Activated naive CD4-positive, alpha-beta T cell treated with anti-CD3 and anti-CD28 coated beads, Interleukin-2, amount 50 U/mL, for 72 hours (primary cell): ENCODE data around the gene ADAM11. TPM values are rescaled to one million over a fixed set of nuclear protein-coding genes. Genes with fewer than 3 reads are reported as not detected.
"Not testable (repeated sequence)": the region's sequence is repeated elsewhere in the genome, so short reads cannot be mapped to it uniquely, and the experiment has no call there.

Source experiments
- ATAC-seq, 2 donors: fragments of 150-1000 bp; cut with Tn5 transposase; 2 replicates each; pipeline ENCODE4 v1.10.0; 2021; ENCODE audit warnings: mild to moderate bottlenecking in 2 of 2, moderate library complexity in 2 of 2
- DNase-seq, 2 donors: peaks; one replicate each; pipeline ENCODE4 v3.0.0; 2021 to 2022; ENCODE audit warnings: low spot score in 2 of 2
- H3K27ac Mint-ChIP-seq, 2 donors: one replicate each; pipeline ENCODE4 v1.8.0; 2022; ENCODE audit warnings: mild to moderate bottlenecking in 2 of 2, mixed read lengths in 2 of 2
- H3K36me3 Mint-ChIP-seq, 2 donors: one replicate each; pipeline ENCODE4 v1.8.0; 2022; ENCODE audit warnings: mixed read lengths in 2 of 2
- H3K9me3 Mint-ChIP-seq, 2 donors: one replicate each; pipeline ENCODE4 v1.8.0; 2022; ENCODE audit warnings: mixed read lengths in 2 of 2
- total RNA-seq, 2 donors: library from RNA; stranded (reverse); gene quantifications; one replicate each; pipeline ENCODE4 v1.2.3, GENCODE V29; 2022

The ADAM11 gene
- total RNA-seq, 2 donors from 2014 or later: 0.25 to 1.3 TPM

- Mint-ChIP-seq H3K36me3 (no peaks in the 10 kb centered on the region), H3K27ac (no peak overlapping the region), H3K9me3 (no peaks in the 10 kb centered on the region)
- ATAC-seq (no peak), DNase-seq (no peak)
These were observed 43.1 kb downstream of the ADAM11 start for GRCh38 chr17:44801880-44802279.

GRCh38 chr17:44804302-44805089 is 45.7 kb downstream of the ADAM11 start:
- Mint-ChIP-seq H3K36me3 (no peaks in the 10 kb centered on the region), H3K27ac (peak overlapping the region in 1 of 2 donors; percentile 60), H3K9me3 (no peaks in the 10 kb centered on the region)
- ATAC-seq: no peak
- peak in 1 of 2 donors; percentile 9 for DNase-seq

GRCh38 chr17:44807093-44807816 is 48.5 kb downstream of the ADAM11 start:
- Mint-ChIP-seq H3K27ac (no peak overlapping the region), H3K36me3 (no peaks in the 10 kb centered on the region), H3K9me3 (no peaks in the 10 kb centered on the region)
- DNase-seq (no peak), ATAC-seq (no peak)

GRCh38 chr17:44807817-44808155 is 49.0 kb downstream of the ADAM11 start:
- no peak for ATAC-seq
- no peak for DNase-seq
- Mint-ChIP-seq H3K36me3 (no peaks in the 10 kb centered on the region), H3K27ac (no peak overlapping the region), H3K9me3 (no peaks in the 10 kb centered on the region)

GRCh38 chr17:44808156-44808555 is 49.4 kb downstream of the ADAM11 start:
- no peaks in the 10 kb centered on the region for H3K36me3 Mint-ChIP-seq
- ATAC-seq (no peak), DNase-seq (peak in 1 of 2 donors; percentile 21)
- H3K9me3 Mint-ChIP-seq: no peaks in the 10 kb centered on the region
- no peak overlapping the region for H3K27ac Mint-ChIP-seq

- not testable (repeated sequence) for H3K36me3 Mint-ChIP-seq, H3K9me3 Mint-ChIP-seq, ATAC-seq, H3K27ac Mint-ChIP-seq
- peak in 1 of 2 donors; percentile 13 for DNase-seq
These were observed 50.0 kb downstream of the ADAM11 start for GRCh38 chr17:44808656-44809388.

DNA sequence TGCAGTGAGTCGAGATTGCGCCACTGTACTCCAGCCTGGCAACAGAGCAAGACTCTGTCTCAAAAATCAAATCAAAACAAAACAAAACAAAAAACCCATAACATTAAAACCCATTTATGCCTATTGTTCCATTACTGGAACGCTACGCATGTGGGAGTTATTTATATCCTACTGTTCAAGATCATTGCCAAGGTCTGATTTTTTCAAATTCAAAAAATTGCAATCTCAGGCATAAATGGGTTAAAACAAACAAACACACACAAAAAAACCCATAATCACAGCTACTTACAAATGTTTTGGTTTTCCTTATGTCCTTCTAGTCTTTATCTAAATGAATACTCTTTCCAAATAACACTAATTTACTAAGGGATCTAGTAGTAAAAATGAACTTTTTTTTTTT is 53.5 kb downstream of the ADAM11 start:
- no peak overlapping the region for H3K27ac Mint-ChIP-seq
- H3K36me3 Mint-ChIP-seq: no peaks in the 10 kb centered on the region
- DNase-seq (no peak), ATAC-seq (no peak)
- no peaks in the 10 kb centered on the region for H3K9me3 Mint-ChIP-seq

GRCh38 chr17:44818508-44818907 is 59.7 kb downstream of the ADAM11 start:
- H3K36me3 Mint-ChIP-seq, H3K27ac Mint-ChIP-seq, H3K9me3 Mint-ChIP-seq, DNase-seq, ATAC-seq: not testable (repeated sequence)

DNA sequence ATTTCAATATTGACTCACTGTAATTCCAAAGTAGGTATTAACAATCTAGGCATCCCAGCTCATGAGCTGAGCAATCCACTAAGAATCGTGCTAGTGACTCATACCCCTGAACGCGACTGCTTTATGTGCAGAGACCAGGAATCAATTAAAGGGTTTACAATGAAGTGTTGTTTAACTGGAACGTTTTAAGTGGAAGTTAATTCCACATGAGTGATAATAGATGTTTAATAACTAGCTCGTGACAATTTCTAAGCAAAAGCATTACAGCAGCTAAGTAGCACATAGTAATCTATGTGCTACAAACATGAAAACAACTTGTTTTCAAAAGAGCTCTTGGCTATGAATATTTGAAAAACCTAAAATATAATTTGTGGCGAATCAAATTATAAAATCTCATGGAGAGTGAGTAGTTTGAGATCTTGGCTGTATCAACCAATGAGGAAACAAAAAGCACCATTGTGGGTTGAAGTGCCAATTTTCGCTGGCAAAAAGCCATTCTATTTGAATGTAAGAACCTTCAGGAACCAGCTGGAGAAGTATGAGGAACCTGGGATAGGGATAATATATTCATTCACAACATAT is 61.9 kb downstream of the ADAM11 start:
- Mint-ChIP-seq H3K36me3 (no peaks in the 10 kb centered on the region), H3K9me3 (no peaks in the 10 kb centered on the region), H3K27ac (no peak overlapping the region)
- DNase-seq: no peak
- ATAC-seq: no peak

GRCh38 chr17:44825236-44825635 is 66.4 kb downstream of the ADAM11 start:
- not testable (repeated sequence) for ATAC-seq, H3K27ac Mint-ChIP-seq, H3K36me3 Mint-ChIP-seq

GRCh38 chr17:44826123-44826790 is 67.5 kb downstream of the ADAM11 start:
- Mint-ChIP-seq H3K9me3 (no peaks in the 10 kb centered on the region), H3K36me3 (peaks cover 5 to 8% of the 10 kb centered on the region in 2 donors), H3K27ac (no peak overlapping the region)
- ATAC-seq (no peak), DNase-seq (peak in 1 of 2 donors; percentile 14)

More at GRCh38 chr17:44825236-44825635, 66.4 kb downstream of the ADAM11 start:
- H3K9me3 Mint-ChIP-seq: not testable (repeated sequence)
- peak in 1 of 2 donors; percentile 13 for DNase-seq

- no peaks in the 10 kb centered on the region for H3K9me3 Mint-ChIP-seq
- ATAC-seq: no peak
- no peak overlapping the region for H3K27ac Mint-ChIP-seq
- no peak for DNase-seq
- H3K36me3 Mint-ChIP-seq: peaks cover 5 to 8% of the 10 kb centered on the region in 2 donors
These were observed 69.1 kb downstream of the ADAM11 start for GRCh38 chr17:44827863-44828262.

GRCh38 chr17:44828919-44829522 is 70.2 kb downstream of the ADAM11 start:
- H3K27ac Mint-ChIP-seq: peak overlapping the region; percentile 3 to 71
- ATAC-seq: peak in 1 of 2 donors; percentile 28
- peaks cover 5 to 8% of the 10 kb centered on the region in 2 donors for H3K36me3 Mint-ChIP-seq
- no peak for DNase-seq
- H3K9me3 Mint-ChIP-seq: no peaks in the 10 kb centered on the region

GRCh38 chr17:44829523-44830358 is 71.0 kb downstream of the ADAM11 start, which contains the start of gene GJC1:
TSS of gene GJC1 (minus strand) at chr17:44830287. CDS start at chr17:44805817, 24,470 bp downstream.
- peak; percentile 22 to 57 for DNase-seq
- H3K27ac Mint-ChIP-seq: peak within 1 kb of the TSS; percentile 3 to 71
- H3K9me3 Mint-ChIP-seq: no peaks in the 10 kb centered on the region
- H3K36me3 Mint-ChIP-seq: peaks cover 5 to 8% of the 10 kb centered on the region in 2 donors
- peak; percentile 73 to 75 for ATAC-seq
